GM18519 (cell line): Measurements from ENCODE around the gene JAM3.

Experiments used
- ATAC-seq: cut with Tn5 transposase; IDR thresholded peaks from one replicate; pipeline ENCODE4 v1.9.1; 2021; ENCODE audit warnings: mild to moderate bottlenecking, moderate library complexity; ENCODE audit not compliant: unreplicated experiment, low FRiP score

Gene JAM3

DNA sequence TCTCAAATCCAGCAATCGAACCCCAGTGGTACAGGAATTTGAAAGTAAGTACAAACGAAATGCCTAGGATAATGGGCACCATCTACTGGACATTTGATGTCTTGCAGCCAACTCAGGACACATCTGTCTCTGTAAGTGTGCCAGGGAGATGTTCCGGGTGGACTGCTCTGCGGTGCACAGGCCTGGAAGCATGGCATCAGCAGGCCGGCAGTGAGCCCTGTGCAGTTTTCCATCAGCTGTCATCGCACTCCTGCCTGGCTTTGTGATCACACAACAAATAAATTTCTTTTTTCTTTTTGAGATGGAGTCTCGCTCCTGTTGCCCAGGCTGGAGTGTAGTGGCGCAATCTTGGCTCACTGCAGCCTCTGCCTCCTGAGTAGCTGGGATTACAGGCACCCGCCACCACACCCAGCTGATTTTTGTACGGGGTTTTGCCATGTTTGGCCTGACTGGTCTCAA lies 71.0 kb downstream of the JAM3 start:
- no peak for ATAC-seq

- no peak for ATAC-seq
These were observed 72.2 kb downstream of the JAM3 start for GRCh38 chr11:134140961-134141490.

DNA sequence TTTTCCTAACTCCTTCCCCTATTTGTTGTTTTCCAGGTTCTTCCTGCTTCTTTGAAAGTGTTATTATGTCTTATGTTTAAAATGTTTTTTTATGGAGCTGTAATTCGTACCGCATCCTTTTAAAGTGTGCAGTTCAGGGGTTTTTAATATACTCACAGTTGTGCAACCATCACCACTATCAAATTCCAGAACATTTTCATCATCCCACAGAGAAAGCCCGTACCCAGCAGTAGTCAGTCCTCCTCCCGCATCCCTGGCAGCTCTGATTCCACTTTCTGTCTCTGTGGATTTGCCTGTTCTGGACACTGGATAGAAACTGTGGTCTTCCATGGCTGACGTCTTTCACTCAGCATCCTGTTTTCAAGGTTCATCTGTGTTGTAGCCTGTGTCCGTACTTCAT lies 73.7 kb downstream of the JAM3 start:
- no peak for ATAC-seq

GRCh38 chr11:134143801-134144200 lies 74.9 kb downstream of the JAM3 start:
- ATAC-seq, result no peak

- no peak for ATAC-seq
These were observed 75.9 kb downstream of the JAM3 start for GRCh38 chr11:134144744-134145143.

DNA sequence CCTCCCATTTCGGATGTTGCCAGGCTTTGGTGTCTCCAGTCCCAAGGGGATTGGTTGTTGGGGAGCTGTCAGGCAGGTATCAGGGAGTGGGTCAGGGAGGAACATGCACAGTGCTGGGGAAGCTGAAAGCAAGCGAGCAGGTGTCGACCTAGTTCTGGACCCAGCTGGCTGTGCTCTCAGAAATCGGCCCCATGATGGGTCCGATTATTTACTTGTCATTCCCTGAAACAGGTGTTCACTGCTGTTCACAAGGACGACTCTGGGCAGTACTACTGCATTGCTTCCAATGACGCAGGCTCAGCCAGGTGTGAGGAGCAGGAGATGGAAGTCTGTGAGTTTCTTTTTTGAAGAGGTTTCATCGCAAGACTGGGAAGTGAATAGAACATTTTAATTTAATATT lies 76.8 kb downstream of the JAM3 start:
- no peak for ATAC-seq

GRCh38 chr11:134146598-134146997 lies 77.7 kb downstream of the JAM3 start:
- no peak for ATAC-seq

GRCh38 chr11:134149371-134149770 lies 80.5 kb downstream of the JAM3 start:
- no peak for ATAC-seq

DNA sequence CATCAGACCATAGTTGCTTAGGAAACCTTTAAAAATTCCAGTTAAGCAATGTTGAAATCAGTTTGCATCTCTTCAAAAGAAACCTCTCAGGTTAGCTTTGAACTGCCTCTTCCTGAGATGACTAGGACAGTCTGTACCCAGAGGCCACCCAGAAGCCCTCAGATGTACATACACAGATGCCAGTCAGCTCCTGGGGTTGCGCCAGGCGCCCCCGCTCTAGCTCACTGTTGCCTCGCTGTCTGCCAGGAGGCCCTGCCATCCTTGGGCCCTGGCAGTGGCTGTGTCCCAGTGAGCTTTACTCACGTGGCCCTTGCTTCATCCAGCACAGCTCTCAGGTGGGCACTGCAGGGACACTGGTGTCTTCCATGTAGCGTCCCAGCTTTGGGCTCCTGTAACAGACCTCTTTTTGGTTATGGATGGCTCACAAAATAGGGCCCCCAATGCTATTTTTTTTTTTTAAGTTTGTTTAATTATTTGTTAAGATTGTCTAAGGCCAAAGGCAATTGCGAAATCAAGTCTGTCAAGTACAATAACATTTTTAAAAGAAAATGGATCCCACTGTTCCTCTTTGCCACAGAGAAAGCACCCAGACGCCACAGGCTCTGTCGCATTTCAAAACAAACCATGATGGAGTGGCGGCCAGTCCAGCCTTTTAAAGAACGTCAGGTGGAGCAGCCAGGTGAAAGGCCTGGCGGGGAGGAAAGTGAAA lies 81.5 kb downstream of the JAM3 start:
- no peak for ATAC-seq

- ATAC-seq, result no peak
These were observed 82.3 kb downstream of the JAM3 start for GRCh38 chr11:134151083-134151747.

DNA sequence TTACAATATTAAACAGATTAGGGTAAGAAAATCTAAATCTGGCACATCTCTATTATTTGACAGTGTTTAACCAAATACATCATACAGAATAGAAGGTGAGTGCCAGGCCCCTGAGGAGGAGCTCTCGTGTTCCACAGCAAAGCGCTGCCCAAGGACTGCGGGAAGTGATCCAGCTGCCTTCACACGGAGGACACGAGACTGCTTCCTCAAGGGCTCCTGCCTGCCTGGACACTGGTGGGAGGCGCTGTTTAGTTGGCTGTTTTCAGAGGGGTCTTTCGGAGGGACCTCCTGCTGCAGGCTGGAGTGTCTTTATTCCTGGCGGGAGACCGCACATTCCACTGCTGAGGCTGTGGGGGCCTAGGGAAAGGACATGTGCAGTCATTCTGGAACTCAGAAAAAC lies 83.8 kb downstream of the JAM3 start:
- no peak for ATAC-seq

- no peak for ATAC-seq
These were observed 84.5 kb downstream of the JAM3 start for GRCh38 chr11:134153147-134153905.

DNA sequence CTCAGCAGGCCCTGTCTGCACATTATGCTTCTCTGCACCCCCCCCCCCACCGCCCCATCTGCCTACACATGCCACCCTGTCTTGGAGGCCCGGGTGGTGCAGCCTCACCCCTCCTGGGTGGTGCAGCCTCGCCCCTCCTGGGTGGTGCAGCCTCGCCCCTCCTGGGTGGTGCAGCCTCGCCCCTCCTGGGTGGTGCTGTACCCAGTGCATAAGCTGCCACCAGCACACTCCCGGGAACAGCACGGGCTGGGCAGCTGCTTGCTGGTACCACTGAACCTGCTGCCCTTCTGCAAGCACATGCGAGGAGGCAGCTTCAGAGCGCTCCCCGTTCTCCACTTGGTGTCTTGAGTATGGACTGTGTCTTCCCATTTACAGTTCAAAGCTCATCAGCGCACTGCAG lies 85.6 kb downstream of the JAM3 start:
- no peak for ATAC-seq

DNA sequence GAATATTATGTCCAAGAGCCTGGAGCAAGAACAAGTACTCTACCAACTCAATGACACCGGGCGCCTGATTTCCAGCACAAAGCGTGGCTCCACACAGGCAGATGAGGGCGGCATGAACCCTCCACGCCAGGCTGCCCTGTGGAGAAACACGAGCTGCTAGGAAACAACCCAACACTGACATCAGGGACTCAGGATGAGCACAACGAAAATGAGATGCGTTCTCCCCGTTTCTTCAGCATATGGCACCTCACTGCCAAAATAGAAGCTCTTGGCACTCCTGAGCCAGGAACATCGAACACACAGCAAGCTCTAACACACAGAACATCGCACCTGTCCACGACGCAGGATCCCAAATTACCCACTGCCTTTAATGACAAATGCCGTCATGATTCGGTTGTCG lies 86.6 kb downstream of the JAM3 start:
- ATAC-seq, result no peak

- no peak for ATAC-seq
These were observed 87.3 kb downstream of the JAM3 start for GRCh38 chr11:134155946-134156865.

DNA sequence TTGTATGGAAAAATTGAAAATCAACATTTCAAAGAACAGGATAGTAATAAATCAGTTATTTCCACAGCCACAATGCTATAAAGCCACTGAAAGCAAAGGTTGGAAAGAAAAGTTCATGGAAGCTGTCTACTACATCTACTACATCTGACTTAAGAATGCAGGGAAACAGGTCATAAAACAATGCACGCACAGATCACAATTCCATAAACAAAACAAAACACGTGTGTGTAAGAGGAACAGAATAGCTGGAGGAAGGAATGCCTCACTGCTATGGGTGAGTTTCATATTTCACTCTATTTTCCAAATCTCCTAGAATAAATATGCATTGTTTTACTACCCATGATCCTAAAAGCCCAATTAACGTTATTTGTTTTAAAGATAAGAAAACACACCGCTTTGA lies 88.6 kb downstream of the JAM3 start:
- no peak for ATAC-seq

DNA sequence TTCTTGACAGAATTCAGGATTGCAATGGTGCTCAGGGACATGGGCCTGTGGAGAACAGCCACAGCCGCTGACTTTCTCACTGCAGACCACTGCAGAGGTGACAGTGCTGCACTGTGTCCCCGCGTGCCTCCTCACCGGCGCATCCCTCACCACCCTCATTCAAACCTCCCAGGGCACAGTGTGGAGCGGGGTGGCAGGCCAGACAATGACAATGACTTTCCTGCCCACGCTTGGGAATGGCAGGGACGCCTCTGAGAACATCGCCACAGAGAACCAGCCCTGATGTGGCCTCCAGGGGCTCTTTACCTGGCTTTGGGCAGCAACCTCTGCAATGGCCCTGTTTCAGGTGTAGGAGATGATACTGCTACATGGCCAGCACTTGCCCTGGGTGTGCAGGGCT lies 89.2 kb downstream of the JAM3 start:
- no peak for ATAC-seq

GRCh38 chr11:134159652-134160051 lies 90.8 kb downstream of the JAM3 start:
- ATAC-seq, result no peak

DNA sequence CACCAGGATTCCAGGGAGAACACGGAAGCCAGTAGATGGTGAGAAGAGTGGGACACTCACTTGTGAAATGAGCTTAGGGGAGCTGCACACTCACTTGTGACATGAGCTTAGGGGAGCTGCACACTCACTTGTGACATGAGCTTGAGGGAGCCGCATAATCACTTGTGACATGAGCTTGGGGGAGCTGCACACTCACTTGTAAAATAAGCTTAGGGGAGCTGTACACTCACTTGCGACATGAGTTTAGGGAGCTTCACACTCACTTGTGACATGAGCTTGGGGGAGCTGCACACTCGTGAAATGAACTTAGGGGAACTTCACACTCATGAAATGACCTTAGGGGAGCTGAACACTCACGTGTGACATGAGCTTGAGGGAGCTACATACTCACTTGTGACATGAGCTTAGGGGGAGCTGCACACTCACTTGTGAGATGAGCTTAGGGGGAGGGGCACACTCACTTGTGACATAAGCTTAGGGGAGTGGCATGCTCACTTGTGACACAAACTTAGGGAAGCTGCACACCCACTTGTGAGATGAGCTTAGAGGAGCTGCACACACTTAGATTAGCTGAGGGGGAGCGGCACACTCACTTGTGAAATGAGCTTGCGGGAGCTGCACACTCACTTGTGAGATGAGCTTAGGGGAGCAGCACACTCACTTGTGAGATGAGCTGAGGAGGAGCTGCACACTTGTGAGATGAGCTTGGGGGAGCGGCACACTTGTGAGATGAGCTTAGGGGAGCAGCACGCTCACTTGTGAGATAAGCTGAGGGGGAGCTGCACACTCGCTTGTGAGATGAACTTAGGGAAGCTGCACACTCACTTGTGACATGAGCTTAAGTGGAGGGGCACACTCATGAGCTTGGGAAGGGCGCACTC lies 95.9 kb downstream of the JAM3 start:
- ATAC-seq, result no peak
